ENCODE data around the gene SLC15A5.
A peak's percentile ranks its signal among the peaks of the same experiment; 100 is the strongest.

SLC15A5 gene

DNA sequence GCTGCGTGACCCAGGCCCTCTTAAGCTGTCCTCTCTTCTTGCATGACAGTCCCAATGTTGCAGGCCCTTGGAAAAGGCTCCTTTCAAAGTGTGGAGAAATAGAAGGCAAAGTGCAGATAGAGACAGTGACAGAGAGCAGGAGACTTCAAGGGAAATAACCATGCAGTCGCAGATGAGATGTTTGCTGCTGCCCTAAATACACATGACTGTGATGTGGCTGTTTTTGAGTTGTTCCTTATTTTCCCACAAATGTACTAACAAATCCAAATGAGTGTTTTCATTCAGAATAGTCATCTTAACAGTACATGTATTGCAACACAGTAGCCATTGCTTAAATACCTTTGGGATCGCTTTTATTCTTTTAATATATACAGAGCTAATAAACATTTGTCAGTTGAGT is 101.6 kb downstream of the SLC15A5 start:
- DNase-seq (ENCODE audit: low read depth), result peak; percentile 18

GRCh38 chr12:16174282-16174681 is 103.2 kb downstream of the SLC15A5 start:
- no peak for DNase-seq (ENCODE audit: low read depth)

DNA sequence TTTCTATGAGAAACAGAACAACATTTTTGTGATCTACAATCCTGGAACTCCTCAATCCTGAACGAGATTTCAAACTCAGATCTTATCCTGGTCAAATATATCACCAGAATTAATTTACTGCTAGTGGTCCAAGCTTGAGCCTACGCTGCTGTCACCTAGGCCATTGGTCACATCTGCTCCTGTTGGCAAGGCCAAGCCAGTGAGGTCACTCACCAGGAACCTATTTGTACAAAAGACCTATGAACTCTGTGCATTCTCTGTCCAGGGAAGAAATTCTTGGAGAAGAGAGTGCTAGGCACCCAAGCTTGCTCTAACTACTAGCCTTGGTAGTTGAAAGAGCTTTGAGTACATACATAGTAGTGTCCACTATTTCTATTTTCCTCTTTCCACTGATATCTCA is 106.1 kb downstream of the SLC15A5 start:
- no peak for DNase-seq (ENCODE audit: low read depth)

- DNase-seq (ENCODE audit: low read depth), result no peak
These were observed 109.4 kb downstream of the SLC15A5 start for GRCh38 chr12:16168078-16168477.

DNA sequence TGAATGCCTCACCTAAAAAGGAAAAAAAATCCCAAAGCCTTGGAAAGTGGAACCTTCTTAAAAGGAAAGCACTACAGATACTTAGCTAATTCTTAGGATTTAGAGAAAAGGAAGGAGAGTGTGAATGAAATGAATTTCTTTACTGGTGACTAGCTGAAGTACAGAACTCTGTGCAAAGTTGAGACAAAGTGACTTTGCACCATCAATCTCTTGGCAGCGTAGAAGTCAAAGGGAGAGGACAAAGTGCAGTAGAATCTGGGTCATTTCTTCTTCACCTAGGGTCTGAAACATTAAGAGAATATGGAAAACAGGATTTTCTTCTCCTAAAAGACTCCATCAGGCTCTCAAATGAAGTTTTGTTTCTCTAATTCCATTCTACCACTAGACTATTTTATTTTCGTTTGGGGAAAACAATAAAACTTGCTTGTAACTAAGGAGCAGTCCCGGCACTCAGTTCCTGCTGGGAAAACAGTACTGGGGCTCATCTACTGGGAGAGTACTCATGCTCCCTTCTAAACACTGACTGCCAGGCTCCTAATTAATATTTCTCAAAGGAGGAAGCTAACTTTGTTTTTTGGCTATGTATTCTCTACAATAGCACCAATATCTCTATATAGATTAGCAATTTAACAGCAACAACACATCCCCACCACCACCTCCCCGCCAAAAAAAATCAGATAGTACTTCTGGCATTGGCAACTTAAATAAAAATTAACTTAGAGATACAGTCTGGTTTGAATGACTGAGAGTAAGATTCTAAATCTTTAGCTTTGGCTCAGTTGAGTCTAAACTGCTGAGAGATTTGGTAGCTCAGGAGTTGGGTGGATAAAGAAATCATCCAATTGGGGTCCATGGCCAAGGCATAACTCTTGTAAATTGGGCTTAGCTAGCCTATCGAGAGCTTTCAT is 110.7 kb downstream of the SLC15A5 start:
- DNase-seq (ENCODE audit: low read depth), result no peak

DNA sequence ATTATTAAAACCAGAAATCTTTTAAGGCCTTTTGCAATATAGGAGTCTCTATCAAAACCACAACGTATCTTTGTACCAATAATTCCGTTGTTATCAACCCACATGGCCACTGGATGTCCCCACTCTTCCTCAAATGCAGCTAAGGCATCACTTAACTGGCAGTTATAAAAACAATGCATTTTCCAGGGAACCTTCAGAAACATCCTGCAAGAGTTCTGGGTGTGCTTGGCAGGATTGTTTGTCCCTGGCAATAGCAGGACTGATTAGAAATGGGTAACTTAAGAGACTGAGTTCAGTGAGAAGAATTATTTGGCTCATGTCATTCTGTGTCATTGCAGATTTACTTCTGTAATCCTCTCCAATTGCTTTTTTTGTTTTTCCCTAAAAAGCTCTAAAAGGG is 112.0 kb downstream of the SLC15A5 start:
- DNase-seq (ENCODE audit: low read depth), result peak; percentile 33

- no peak for DNase-seq (ENCODE audit: low read depth)
These were observed 113.6 kb downstream of the SLC15A5 start for GRCh38 chr12:16163901-16164300.

- DNase-seq (ENCODE audit: low read depth), result no peak
These were observed 114.3 kb downstream of the SLC15A5 start for GRCh38 chr12:16163146-16163545.

- DNase-seq (ENCODE audit: low read depth), result no peak
These were observed 117.9 kb downstream of the SLC15A5 start for GRCh38 chr12:16159571-16159970.

GRCh38 chr12:16158050-16158449 is 119.4 kb downstream of the SLC15A5 start:
- no peak for DNase-seq (ENCODE audit: low read depth)

- DNase-seq (ENCODE audit: low read depth), result no peak
These were observed 121.5 kb downstream of the SLC15A5 start for GRCh38 chr12:16155938-16156337.

- no peak for DNase-seq (ENCODE audit: low read depth)
These were observed 122.5 kb downstream of the SLC15A5 start for GRCh38 chr12:16154990-16155389.

DNA sequence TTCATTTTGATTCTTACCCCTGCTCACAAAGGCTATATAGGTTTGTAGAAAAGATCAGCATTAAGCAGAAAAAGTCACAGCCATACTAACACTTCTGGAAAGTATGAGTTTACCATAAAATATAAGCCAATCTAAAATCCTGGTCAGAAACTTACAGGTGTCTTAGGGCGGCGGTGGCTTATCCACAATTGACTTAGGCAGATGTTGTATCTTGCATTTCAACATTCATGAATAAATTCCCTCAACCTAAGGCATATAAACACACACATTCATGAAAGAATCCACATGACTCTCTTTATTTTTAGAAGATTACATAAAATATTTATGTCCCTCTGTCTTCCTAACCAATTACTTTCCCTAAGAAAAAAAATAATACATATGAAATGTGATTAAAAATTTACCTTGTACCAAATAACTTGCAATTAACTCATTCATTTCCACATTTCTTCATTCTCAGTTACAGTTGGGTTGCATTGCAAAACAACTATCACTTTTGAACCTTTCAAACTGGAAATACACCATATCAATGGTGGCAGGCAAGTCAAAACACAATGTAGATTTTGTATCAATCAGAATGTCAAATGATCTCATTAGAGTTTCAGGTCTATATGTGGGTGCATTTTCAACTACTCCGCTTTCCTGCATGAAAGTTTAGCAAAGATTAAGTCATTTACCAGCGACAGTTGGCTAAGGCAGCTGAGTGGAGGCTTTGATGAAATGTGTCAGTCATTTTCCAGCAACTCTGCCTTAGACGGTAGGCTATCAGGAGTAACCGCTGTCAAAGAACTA is 124.4 kb downstream of the SLC15A5 start:
- DNase-seq (ENCODE audit: low read depth), result no peak

- DNase-seq (ENCODE audit: low read depth), result no peak
These were observed 127.2 kb downstream of the SLC15A5 start for GRCh38 chr12:16150276-16150675.

GRCh38 chr12:16148938-16149337 is 128.5 kb downstream of the SLC15A5 start:
- DNase-seq (ENCODE audit: low read depth), result no peak
